ENCODE measurements around the gene SHC2.

SHC2 gene

DNA sequence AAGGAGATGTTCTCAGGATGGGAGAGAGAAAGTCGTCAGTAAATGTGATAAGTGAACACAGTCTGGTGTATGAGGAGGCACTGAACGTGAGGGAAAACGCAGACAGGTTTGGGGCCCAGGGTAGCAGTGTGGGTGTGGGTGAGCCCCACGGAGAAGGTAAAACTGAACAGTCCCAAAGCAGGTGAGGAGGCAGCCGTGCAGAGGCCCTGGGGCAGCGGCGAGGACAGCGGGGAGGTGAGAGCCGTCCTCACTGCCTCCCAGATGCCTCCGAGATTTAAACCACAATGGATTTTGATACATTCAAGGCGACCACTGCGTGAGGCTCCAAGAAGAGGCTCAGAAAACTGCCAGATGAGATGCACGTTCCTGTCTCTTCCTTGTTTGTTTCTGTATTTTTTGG is 14.5 kb upstream of the SHC2 start:
- Histone ChIP-seq H3K4me3 (ENCODE audit: low read length) (no peak overlapping the region), H3K9ac (ENCODE audit: low read length) (no peak overlapping the region), H3K27ac (ENCODE audit: low read length) (no peak overlapping the region), H3K27me3 (ENCODE audit: control insufficient read depth, insufficient read depth, low read length) (no peaks in the 10 kb centered on the region), H3K4me1 (ENCODE audit: control insufficient read depth, low read depth, low read length) (no peaks in the 10 kb centered on the region), H3K9me3 (ENCODE audit: control insufficient read depth, low read depth, low read length) (no peaks in the 10 kb centered on the region), H3K36me3 (ENCODE audit: control insufficient read depth, low read depth, low read length) (no peaks in the 10 kb centered on the region)

DNA sequence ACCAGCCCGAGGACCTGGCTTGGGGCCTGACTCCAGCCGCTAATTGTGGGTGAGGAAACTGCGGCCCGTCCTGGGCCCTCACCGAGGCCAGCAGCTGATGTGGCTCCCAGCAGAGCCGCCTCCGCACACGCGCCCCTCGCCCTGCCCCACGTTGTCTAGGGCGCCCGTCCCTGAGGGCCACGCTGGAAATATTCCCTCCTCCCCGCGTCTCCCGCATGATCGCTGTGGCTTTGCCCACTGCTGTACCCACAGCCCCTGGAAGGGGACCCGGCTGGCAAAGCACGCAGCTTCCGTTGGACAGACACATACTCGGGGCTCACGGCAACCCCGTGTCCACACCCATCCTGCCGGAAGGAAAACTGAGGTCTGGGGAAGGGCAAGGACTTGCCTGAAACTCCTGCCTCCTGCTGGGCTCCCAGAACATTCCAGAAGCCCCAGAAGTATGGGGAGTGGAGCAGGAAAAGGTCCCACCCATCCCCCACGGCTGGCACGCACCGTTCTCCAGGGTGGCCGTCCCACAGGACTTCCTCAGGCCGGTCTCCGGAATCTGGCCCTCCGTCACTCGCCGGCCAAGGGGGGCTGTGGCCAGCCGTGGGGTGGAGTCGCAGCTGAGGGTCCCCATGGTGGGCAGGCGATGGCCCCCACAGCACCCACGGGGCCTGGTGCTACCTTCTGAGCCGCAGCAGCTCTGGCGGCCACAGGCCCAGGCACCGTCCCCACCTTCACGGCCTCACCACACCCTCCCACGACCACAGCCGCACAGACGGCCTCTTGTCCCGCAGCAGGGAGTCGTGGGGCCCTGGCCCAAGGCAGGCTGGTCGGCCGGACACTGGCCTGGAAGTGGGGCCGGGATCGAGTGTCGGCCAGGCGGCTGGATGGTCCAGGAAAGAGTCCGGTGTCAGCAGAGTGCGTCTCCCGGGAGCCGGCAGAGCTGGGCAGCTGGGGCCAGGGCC is 13.6 kb upstream of the SHC2 start:
- Histone ChIP-seq H3K9ac (ENCODE audit: low read length) (no peak overlapping the region), H3K27ac (ENCODE audit: low read length) (no peak overlapping the region), H3K4me3 (ENCODE audit: low read length) (no peak overlapping the region), H3K36me3 (ENCODE audit: control insufficient read depth, low read depth, low read length) (no peaks in the 10 kb centered on the region), H3K27me3 (ENCODE audit: control insufficient read depth, insufficient read depth, low read length) (no peaks in the 10 kb centered on the region), H3K9me3 (ENCODE audit: control insufficient read depth, low read depth, low read length) (no peaks in the 10 kb centered on the region), H3K4me1 (ENCODE audit: control insufficient read depth, low read depth, low read length) (no peaks in the 10 kb centered on the region)

DNA sequence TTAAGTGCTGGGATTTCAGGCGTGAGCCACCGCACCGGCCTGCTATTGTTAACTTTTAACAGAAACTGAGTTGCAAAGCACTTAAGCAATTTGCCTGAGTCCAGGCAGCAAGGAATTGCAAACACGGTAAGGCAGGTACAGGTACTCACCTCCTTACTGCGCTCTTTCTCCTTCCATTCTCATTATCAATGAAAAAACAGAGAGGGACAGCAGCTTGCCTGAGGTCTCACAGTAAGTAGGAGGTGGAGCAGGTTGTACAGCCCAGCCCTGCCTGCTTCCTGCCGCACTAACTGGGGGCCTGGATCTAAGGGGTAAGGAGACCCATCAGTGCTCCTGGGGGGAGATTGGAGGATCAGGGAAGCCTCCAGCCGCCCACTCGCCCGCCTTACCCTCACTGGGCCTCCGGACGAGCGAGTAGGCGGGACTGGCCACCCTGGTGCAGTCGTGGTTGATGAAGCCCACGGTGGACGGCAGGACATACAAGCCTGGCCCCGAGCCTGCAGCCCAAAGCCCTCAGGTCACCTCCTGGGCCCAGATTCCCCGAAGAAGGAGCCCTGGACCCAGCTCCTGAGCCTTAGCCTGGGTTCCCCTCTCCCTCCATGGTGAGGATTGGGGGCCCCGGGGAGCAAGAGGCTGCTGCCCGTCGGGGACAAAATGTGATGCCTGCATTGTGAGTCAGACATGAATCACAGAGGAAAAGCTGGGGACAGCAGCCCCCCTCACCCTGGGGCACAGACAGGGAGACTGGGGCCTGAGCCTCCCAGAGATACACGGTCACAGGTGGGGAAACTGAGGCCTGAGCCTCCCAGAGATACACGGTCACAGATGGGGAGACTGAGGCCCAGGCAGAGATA is 11.4 kb upstream of the SHC2 start:
- Histone ChIP-seq H3K9ac (ENCODE audit: low read length) (no peak overlapping the region), H3K4me3 (ENCODE audit: low read length) (no peak overlapping the region), H3K27ac (ENCODE audit: low read length) (no peak overlapping the region), H3K27me3 (ENCODE audit: control insufficient read depth, insufficient read depth, low read length) (no peaks in the 10 kb centered on the region), H3K4me1 (ENCODE audit: control insufficient read depth, low read depth, low read length) (no peaks in the 10 kb centered on the region), H3K36me3 (ENCODE audit: control insufficient read depth, low read depth, low read length) (no peaks in the 10 kb centered on the region), H3K9me3 (ENCODE audit: control insufficient read depth, low read depth, low read length) (no peaks in the 10 kb centered on the region)

DNA sequence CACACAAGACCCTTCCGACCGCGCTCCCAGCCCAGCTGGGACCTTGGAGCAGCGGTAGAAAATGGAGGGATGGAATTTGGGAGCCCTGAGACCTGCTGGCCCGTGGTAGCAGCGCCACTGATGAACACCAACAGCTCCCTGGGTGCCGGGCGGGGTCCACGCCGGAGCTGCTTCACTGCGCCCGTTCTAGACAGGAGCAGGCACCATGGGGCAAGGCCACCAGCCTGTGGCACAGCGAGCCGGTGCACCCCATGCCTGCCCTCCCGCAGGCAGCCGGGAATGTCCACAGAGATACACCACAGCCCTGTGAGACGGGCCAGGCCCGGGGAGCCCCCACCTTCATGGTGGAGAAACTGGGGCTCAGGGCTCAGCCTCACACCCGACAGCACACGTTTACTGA is 9.9 kb upstream of the SHC2 start:
- H3K9me3 ChIP-seq (ENCODE audit: control insufficient read depth, low read depth, low read length), result no peaks in the 10 kb centered on the region
- no peaks in the 10 kb centered on the region for H3K4me1 ChIP-seq (ENCODE audit: control insufficient read depth, low read depth, low read length)
- no peak overlapping the region for H3K9ac ChIP-seq (ENCODE audit: low read length)
- no peaks in the 10 kb centered on the region for H3K27me3 ChIP-seq (ENCODE audit: control insufficient read depth, insufficient read depth, low read length)
- no peak overlapping the region for H3K4me3 ChIP-seq (ENCODE audit: low read length)
- no peak overlapping the region for H3K27ac ChIP-seq (ENCODE audit: low read length)
- H3K36me3 ChIP-seq (ENCODE audit: control insufficient read depth, low read depth, low read length), result no peaks in the 10 kb centered on the region

DNA sequence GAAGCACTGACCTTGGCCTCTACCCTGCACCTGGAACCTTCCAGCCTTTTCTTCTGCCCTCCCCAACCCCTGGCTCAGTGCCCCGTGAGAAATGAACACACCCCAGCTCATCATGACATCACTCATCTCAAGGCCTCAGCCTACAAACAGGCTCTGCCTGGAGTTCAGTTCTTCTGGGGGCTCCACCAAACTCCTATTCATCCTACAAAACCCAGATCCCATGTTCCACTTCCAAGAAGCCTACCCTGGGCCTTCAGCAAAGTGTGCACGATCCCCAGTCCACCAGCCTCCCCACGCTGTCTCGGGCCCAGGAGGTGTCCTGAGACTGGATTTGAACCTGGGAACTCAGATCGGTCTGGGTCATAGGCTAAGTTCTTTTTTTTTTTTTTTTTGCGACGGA is 9.0 kb upstream of the SHC2 start:
- Histone ChIP-seq H3K27me3 (ENCODE audit: control insufficient read depth, insufficient read depth, low read length) (no peaks in the 10 kb centered on the region), H3K36me3 (ENCODE audit: control insufficient read depth, low read depth, low read length) (no peaks in the 10 kb centered on the region), H3K4me1 (ENCODE audit: control insufficient read depth, low read depth, low read length) (no peaks in the 10 kb centered on the region), H3K9me3 (ENCODE audit: control insufficient read depth, low read depth, low read length) (no peaks in the 10 kb centered on the region), H3K9ac (ENCODE audit: low read length) (no peak overlapping the region), H3K4me3 (ENCODE audit: low read length) (no peak overlapping the region), H3K27ac (ENCODE audit: low read length) (no peak overlapping the region)

DNA sequence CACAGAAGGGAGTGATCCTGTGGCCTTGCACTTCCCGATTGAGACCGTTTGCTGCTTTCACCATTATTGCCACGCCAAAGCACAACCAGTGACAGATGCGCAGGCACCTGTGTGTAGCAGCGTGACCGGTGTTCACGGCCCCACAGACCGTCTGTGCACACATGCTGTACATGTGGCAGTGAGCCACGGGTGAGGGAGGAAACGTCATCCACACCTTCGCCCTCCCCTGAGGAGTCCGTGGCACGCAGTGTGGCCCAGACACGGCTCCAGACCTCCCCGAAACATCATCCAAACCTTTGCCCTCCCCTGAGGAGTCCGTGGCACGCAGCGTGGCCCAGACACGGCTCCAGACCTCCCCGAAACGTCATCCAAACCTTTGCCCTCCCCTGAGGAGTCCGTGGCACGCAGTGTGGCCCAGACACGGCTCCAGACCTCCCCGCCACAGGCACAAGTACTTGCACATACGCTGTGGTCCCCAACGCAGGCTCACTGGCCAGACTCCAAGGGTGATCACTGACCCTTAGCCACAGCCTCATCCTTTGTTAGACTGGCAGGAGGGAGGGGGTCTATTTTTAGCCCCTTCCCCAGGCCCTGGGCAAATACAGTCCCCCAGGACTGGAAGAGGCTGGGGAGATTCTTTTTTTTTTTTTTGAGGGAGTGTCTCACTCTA is 7.9 kb upstream of the SHC2 start:
- H3K4me1 ChIP-seq (ENCODE audit: control insufficient read depth, low read depth, low read length), result no peaks in the 10 kb centered on the region
- no peak overlapping the region for H3K27ac ChIP-seq (ENCODE audit: low read length)
- H3K27me3 ChIP-seq (ENCODE audit: control insufficient read depth, insufficient read depth, low read length), result no peaks in the 10 kb centered on the region
- no peaks in the 10 kb centered on the region for H3K9me3 ChIP-seq (ENCODE audit: control insufficient read depth, low read depth, low read length)
- no peak overlapping the region for H3K9ac ChIP-seq (ENCODE audit: low read length)
- H3K36me3 ChIP-seq (ENCODE audit: control insufficient read depth, low read depth, low read length), result no peaks in the 10 kb centered on the region
- H3K4me3 ChIP-seq (ENCODE audit: low read length), result no peak overlapping the region

DNA sequence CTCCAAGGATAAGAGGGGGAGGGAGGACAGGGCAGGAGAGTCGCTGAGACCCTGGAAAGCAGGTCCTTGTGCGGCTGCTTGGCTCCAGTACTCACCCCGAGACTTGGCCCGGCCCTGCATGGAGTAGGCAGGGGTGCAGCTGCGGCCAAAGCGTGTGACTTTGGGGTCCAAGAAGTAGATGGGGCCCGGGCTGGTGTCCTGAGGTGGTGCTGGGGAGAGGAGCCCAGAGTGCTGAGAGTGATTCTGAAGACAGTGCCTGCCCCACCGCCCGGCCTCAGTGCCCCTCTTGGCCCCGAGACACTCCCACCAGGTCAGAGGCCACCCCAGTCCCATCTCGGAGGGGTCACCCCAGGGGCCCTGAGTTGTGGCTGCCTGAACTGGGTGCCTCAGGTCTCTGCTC is 6.7 kb upstream of the SHC2 start:
- no peaks in the 10 kb centered on the region for H3K4me1 ChIP-seq (ENCODE audit: control insufficient read depth, low read depth, low read length)
- H3K27me3 ChIP-seq (ENCODE audit: control insufficient read depth, insufficient read depth, low read length), result peaks cover 3% of the 10 kb centered on the region
- no peak overlapping the region for H3K4me3 ChIP-seq (ENCODE audit: low read length)
- no peak overlapping the region for H3K9ac ChIP-seq (ENCODE audit: low read length)
- H3K9me3 ChIP-seq (ENCODE audit: control insufficient read depth, low read depth, low read length), result no peaks in the 10 kb centered on the region
- no peak overlapping the region for H3K27ac ChIP-seq (ENCODE audit: low read length)
- no peaks in the 10 kb centered on the region for H3K36me3 ChIP-seq (ENCODE audit: control insufficient read depth, low read depth, low read length)

DNA sequence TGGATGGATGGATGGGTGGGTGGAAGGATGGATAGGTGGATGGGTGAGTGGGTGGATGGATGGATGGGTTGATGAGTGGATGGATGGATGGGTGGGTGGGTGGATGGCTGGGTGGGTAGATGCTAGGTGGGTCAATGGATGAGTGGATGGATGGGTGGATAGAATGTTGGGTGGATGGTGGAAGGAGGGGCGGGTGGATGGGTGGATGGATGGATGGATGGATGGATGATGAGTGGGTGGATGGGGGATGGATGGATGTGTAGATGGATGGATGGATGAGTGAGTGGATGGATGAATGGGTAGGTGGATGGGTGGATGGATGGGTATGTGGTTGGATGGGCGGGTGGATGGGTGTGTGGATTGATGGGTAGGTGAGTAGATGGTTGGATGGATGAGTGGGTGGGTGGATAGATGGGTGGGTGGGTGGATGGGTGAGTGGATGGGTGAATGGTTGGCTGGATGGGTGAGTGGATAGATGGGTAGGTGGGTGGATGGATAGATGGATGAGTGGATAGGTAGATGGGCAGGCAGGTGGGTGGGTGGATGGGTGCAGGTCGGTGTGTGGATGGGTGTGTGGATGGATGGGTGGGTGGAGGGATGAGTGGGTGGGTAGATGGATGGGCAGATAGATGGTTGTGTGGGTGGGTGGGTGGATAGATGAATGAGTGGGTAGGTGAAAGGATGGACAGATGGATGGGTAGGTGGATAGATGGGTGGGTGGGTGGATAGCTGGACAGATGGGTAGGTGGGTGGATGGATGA is 4.4 kb upstream of the SHC2 start:
- H3K9me3 ChIP-seq (ENCODE audit: control insufficient read depth, low read depth, low read length), result no peaks in the 10 kb centered on the region

DNA sequence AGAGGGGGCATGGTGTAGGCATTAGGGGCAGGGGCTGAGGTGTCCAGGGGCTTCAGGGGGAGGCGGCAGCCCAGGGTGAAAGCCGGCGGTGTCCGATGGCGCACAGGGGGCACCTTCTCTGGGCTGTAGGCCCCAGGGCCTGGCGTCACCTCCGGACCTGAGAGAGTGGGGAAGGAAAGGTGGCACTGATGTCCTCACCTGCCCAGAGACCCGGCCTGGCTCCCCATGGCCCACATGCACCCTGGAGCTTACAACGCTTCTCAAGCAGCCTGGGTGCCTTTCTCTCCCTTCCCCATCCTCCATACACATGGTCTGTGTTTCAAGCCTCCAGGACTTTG is 3.3 kb upstream of the SHC2 start:
- H3K36me3 ChIP-seq (ENCODE audit: control insufficient read depth, low read depth, low read length), result no peaks in the 10 kb centered on the region

More for the DNA sequence above, 4.4 kb upstream of the SHC2 start:
- no peaks in the 10 kb centered on the region for H3K4me1 ChIP-seq (ENCODE audit: control insufficient read depth, low read depth, low read length)
- no peak overlapping the region for H3K9ac ChIP-seq (ENCODE audit: low read length)
- H3K36me3 ChIP-seq (ENCODE audit: control insufficient read depth, low read depth, low read length), result no peaks in the 10 kb centered on the region
- no peak overlapping the region for H3K4me3 ChIP-seq (ENCODE audit: low read length)
- H3K27ac ChIP-seq (ENCODE audit: low read length), result no peak overlapping the region
- H3K27me3 ChIP-seq (ENCODE audit: control insufficient read depth, insufficient read depth, low read length), result peaks cover 20% of the 10 kb centered on the region

DNA sequence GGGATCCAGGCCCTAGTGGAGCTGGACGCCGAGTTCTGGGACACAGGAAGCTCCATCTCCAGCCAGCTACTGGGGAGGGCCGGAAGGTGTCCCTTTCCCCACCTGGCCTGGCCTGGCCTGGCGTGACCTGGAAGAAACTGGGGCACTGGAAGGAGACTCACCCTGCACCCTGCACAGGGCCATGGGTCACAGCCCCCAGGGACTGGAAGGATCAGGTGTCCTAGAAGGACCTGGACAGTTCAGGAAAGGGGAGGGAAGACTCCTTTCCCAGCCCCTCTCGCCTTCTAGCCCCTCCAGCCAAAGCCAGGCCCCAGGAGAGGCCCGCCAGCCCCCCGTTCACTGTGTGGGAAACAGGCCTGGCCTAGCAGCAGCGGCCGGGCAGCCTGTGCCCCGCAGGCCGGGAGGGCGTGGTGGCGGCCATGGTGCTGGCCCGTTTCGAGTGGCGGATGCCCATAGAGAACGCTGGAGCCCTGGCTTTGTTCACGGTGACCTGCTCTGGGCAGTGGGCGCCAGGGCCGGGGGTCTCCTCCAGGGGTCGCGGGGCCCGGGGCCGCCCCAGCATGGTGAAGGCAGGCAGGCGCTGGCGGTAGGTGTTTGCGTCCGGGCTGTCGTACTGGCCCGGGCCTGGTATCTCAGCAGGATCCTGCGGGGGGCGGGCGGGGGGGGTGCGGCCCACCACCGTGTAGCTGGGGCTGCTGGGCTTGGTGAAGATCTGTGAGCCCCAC is 2.8 kb upstream of the SHC2 start:
- no peaks in the 10 kb centered on the region for H3K4me1 ChIP-seq (ENCODE audit: control insufficient read depth, low read depth, low read length)
- no peak overlapping the region for H3K4me3 ChIP-seq (ENCODE audit: low read length)
- no peaks in the 10 kb centered on the region for H3K36me3 ChIP-seq (ENCODE audit: control insufficient read depth, low read depth, low read length)
- H3K9me3 ChIP-seq (ENCODE audit: control insufficient read depth, low read depth, low read length), result no peaks in the 10 kb centered on the region
- H3K27ac ChIP-seq (ENCODE audit: low read length), result no peak overlapping the region
- H3K27me3 ChIP-seq (ENCODE audit: control insufficient read depth, insufficient read depth, low read length), result peaks cover 33% of the 10 kb centered on the region
- H3K9ac ChIP-seq (ENCODE audit: low read length), result no peak overlapping the region

More for the DNA sequence above, 3.3 kb upstream of the SHC2 start:
- no peak overlapping the region for H3K27ac ChIP-seq (ENCODE audit: low read length)
- no peak overlapping the region for H3K4me3 ChIP-seq (ENCODE audit: low read length)
- H3K9me3 ChIP-seq (ENCODE audit: control insufficient read depth, low read depth, low read length), result no peaks in the 10 kb centered on the region
- peaks cover 29% of the 10 kb centered on the region for H3K27me3 ChIP-seq (ENCODE audit: control insufficient read depth, insufficient read depth, low read length)
- H3K4me1 ChIP-seq (ENCODE audit: control insufficient read depth, low read depth, low read length), result no peaks in the 10 kb centered on the region
- H3K9ac ChIP-seq (ENCODE audit: low read length), result no peak overlapping the region
